ENCODE data around the gene MMP2. TPM values are rescaled to one million over a fixed set of nuclear protein-coding genes. Genes with fewer than 3 reads are reported as not detected.

MMP2 gene
- total and polyA plus RNA-seq, 2 of the 13 experiments (the other 11 are each of a cell fraction or from before 2014, with no cell fraction given) = 0.31 to 1.3 TPM

GRCh38 chr16:55465077-55465896, 13.7 kb upstream of the MMP2 start (continued):
- TF ChIP-seq ZNF382 (CRISPR knock-in tag; IDR thresholded peaks at IDR 0.05; ENCODE audit: borderline replicate concordance) = no peak
- no peak for TF ChIP-seq ZNF841 (CRISPR knock-in tag; IDR thresholded peaks at IDR 0.05; ENCODE audit: borderline replicate concordance)
- TF ChIP-seq ZBTB8A (CRISPR knock-in tag; IDR thresholded peaks at IDR 0.05; ENCODE audit: borderline replicate concordance, low read depth) = no peak
- TF ChIP-seq ZBTB1 (CRISPR knock-in tag; IDR thresholded peaks at IDR 0.05; ENCODE audit: borderline replicate concordance) = no peak
- TF ChIP-seq ZNF234 (CRISPR knock-in tag; conservative IDR thresholded peaks at IDR 0.05) = no peak
- no peak for TF ChIP-seq KLF15 (CRISPR knock-in tag; IDR thresholded peaks at IDR 0.05; ENCODE audit: borderline replicate concordance)
- TF ChIP-seq U2AF2 (IDR thresholded peaks at IDR 0.05; ENCODE audit: low read depth, low read length) = no peak
- no peak for TF ChIP-seq SKI (IDR thresholded peaks at IDR 0.05; ENCODE audit: partially characterized antibody)
- peak; percentile 38; the same call in 1 of the 2 replicates for TF ChIP-seq GABPB1 (CRISPR knock-in tag; IDR thresholded peaks at IDR 0.05)
- TF ChIP-seq ZNF772 (CRISPR knock-in tag; IDR thresholded peaks at IDR 0.05) = no peak
- no peak for TF ChIP-seq GMEB2 (CRISPR knock-in tag; IDR thresholded peaks at IDR 0.05; ENCODE audit: low read depth)
- TF ChIP-seq YEATS4 (CRISPR knock-in tag; IDR thresholded peaks at IDR 0.05; ENCODE audit: borderline replicate concordance) = no peak
- TF ChIP-seq BRD4 (CRISPR knock-in tag; IDR thresholded peaks at IDR 0.05) = no peak
- no peak for TF ChIP-seq ZNF569 (CRISPR knock-in tag; IDR thresholded peaks at IDR 0.05; ENCODE audit: borderline replicate concordance)
- TF ChIP-seq MAZ (IDR thresholded peaks at IDR 0.05; ENCODE audit: borderline replicate concordance, low read depth, low read length) = no peak
- peak; percentile 38; the same call in 1 of the 2 replicates for TF ChIP-seq MAZ (CRISPR knock-in tag; IDR thresholded peaks at IDR 0.05; ENCODE audit: low read depth)
- TF ChIP-seq IKZF4 (CRISPR knock-in tag; IDR thresholded peaks at IDR 0.05; ENCODE audit: borderline replicate concordance, low read depth, not compliant biosample characterization) = no peak
- TF ChIP-seq ZNF614 (CRISPR knock-in tag; IDR thresholded peaks at IDR 0.05; ENCODE audit: borderline replicate concordance) = peak; percentile 77; the same call in 1 of the 2 replicates
- no peak for TF ChIP-seq NR1H2 (CRISPR knock-in tag; IDR thresholded peaks at IDR 0.05; ENCODE audit: borderline replicate concordance, low read depth)
- no peak for TF ChIP-seq ZNF503 (CRISPR knock-in tag; IDR thresholded peaks at IDR 0.05)
- TF ChIP-seq ZNF850 (CRISPR knock-in tag; conservative IDR thresholded peaks at IDR 0.05) = no peak
- no peak for TF ChIP-seq TAF15 (IDR thresholded peaks at IDR 0.05; ENCODE audit: low read depth, low read length, poor library complexity, severe bottlenecking)
- TF ChIP-seq NONO (IDR thresholded peaks at IDR 0.05) = no peak
- TF ChIP-seq NONO (CRISPR knock-in tag; conservative IDR thresholded peaks at IDR 0.05) = no peak
- no peak for TF ChIP-seq TCF12 (IDR thresholded peaks at IDR 0.05)
- TF ChIP-seq TCF12 (CRISPR knock-in tag; IDR thresholded peaks at IDR 0.05) = no peak
- TF ChIP-seq DDIT3 (CRISPR knock-in tag; IDR thresholded peaks at IDR 0.05) = no peak
- TF ChIP-seq ZMAT3 (CRISPR knock-in tag; conservative IDR thresholded peaks at IDR 0.05) = no peak

All from HepG2 (cell line).